Mucosa of descending colon (tissue), 3 donors: ENCODE results near the gene NKAIN1. TPM values are rescaled to one million over a fixed set of nuclear protein-coding genes. Genes with fewer than 3 reads are reported as not detected.
"Not testable (repeated sequence)": the region's sequence is repeated elsewhere in the genome, so short reads cannot be mapped to it uniquely, and the experiment has no call there.

Experiments used
- ATAC-seq: fragments of 200-7000 bp; cut with Tn5 transposase; one replicate; pipeline ENCODE4 v1.9.1; 2020; ENCODE audit warnings: mild to moderate bottlenecking, moderate library complexity
- DNase-seq, 3 donors: peaks; one replicate each; pipeline ENCODE4 v3.0.0-alpha.2; 2020
- H3K36me3 ChIP-seq: fragments of 200-600 bp; one replicate; pipeline ENCODE4 v1.8.0; 2021; ENCODE audit warnings: low read depth, mild to moderate bottlenecking
- H3K4me1 ChIP-seq: fragments of 200-600 bp; one replicate; pipeline ENCODE4 v1.8.0; 2021; ENCODE audit warnings: low read depth, mild to moderate bottlenecking
- H3K4me3 ChIP-seq: fragments of 200-600 bp; one replicate; pipeline ENCODE4 v1.8.0; 2021; ENCODE audit warnings: mild to moderate bottlenecking
- H3K9me3 ChIP-seq: fragments of 200-600 bp; one replicate; pipeline ENCODE4 v1.8.0; 2021; ENCODE audit warnings: mild to moderate bottlenecking
- intact Hi-C, 2 donors: fragments of 100-400 bp; cut with DNase I in 1 of 2; cut with micrococcal nuclease in 1 of 2; formaldehyde crosslinking; loops; one replicate each; pipeline versions ENCODE4 v1.11.0 to v1.11.1; 2022; cut with DNase I, micrococcal nuclease
- total RNA-seq, 3 donors: library from RNA; stranded (reverse); fragmentation: NEBNext Ultra II Directional in 2 of 3; extraction: Animal tissue kit (Norgen Biotek cat#: 25700) in 2 of 3; gene quantifications; one replicate each; pipeline versions ENCODE4 v1.2.1 to v1.2.4, GENCODE V29; 2021 to 2023
- TF ChIP-seq, protein P1 (sequence below): fragments of 200-600 bp; IDR thresholded peaks from one replicate; pipeline ENCODE4 v1.8.0; 2022; ENCODE audit warnings: antibody characterized with exemption, mild to moderate bottlenecking
- donor health status: DM: no; HTN: no; CAD: no; lungs with moderate emphysema.
- donor health status: DM: no; HTN: no; CAD: no.
- donor health status: DM: no; HTN: yes; CAD: no.

NKAIN1 gene
- total RNA-seq, 3 donors from 2014 or later: 0.35 TPM; not detected in 2

DNA sequence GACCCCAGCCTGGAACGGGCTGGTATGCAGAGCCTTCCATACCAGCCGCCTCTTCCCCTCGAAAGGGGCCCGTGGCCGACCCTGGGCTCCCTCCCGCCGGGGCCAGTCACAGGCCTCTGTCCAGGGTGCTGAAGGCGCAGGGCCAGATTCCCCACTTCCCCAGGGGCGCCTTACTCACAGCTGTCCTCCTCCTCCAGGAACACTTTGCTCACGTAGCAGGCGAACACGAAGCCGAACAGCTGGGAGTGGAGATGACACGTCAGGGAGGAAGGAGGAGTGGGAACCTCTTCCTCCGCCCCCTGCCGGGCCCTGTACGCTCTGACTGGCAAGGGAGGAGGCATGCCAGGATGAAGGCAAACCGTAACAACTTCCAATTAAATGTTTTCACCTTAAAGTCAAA lies 57.3 kb downstream of the NKAIN1 start:
- Histone ChIP-seq H3K4me3 (no peak overlapping the region), H3K4me1 (peaks cover 9% of the 10 kb centered on the region), H3K9me3 (no peaks in the 10 kb centered on the region), H3K36me3 (no peaks in the 10 kb centered on the region)
- DNase-seq (peak; percentile 67 to 79 (median 75)), ATAC-seq (peak; percentile 83)
- intact Hi-C loops: loop anchor here in 1 of 2 donors (10.0 kb wide), 1 partner anchor 152 kb away; no protein-coding TSS in a partner anchor
- TF ChIP-seq, protein P1, sequence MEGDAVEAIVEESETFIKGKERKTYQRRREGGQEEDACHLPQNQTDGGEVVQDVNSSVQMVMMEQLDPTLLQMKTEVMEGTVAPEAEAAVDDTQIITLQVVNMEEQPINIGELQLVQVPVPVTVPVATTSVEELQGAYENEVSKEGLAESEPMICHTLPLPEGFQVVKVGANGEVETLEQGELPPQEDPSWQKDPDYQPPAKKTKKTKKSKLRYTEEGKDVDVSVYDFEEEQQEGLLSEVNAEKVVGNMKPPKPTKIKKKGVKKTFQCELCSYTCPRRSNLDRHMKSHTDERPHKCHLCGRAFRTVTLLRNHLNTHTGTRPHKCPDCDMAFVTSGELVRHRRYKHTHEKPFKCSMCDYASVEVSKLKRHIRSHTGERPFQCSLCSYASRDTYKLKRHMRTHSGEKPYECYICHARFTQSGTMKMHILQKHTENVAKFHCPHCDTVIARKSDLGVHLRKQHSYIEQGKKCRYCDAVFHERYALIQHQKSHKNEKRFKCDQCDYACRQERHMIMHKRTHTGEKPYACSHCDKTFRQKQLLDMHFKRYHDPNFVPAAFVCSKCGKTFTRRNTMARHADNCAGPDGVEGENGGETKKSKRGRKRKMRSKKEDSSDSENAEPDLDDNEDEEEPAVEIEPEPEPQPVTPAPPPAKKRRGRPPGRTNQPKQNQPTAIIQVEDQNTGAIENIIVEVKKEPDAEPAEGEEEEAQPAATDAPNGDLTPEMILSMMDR: no peak

DNA sequence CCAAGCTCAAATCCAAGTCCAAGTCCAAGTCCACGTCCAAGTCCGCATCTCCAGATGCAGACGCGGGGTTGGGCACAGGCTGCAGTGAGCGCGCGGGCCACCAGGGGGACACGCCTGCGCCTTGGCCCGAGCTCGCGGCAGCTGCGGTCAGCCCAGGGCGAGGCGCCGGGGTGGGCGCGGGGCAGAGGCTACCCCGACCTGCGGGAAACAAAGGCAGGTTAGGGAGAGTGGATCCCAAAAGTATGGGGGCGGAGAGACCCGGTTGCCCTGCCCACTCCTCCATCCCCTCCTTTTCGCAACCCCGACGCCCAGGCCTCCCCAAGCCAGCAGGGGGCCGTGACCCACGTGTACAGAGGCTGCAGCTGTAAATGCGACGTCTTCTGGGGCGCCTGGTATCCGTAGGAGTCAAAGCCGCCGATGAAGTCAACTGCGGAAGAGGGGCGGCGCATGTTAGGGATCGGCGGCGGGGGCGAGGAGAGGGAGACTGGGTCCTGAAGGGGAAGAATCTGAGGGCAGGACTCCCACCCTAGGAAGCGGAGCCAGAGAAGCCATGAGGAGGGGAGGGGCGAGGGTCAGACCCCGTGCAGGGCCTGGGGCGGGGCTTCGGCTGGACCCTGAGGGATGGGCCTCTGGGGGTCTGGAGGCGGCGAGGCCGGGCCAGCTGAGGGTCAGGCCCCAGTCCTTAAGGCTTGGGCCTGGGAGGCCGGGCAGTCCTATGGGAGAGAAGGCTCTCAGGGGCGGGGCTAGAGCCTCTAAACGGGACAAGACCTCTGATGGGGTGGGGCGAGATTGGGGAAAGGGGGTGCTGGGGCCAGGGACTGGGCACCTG lies 58.0 kb downstream of the NKAIN1 start:
- DNase-seq: peak; percentile 56 to 76 (median 76)
- intact Hi-C loops: loop anchor here in 1 of 2 donors (10.0 kb wide), 1 partner anchor 153 kb away; no protein-coding TSS in a partner anchor
- H3K4me3 ChIP-seq: no peak overlapping the region
- H3K36me3 ChIP-seq: no peaks in the 10 kb centered on the region
- H3K9me3 ChIP-seq: no peaks in the 10 kb centered on the region
- peak; percentile 86 for ATAC-seq
- TF ChIP-seq, protein P1: peak; percentile 77
- H3K4me1 ChIP-seq: peaks cover 9% of the 10 kb centered on the region

DNA sequence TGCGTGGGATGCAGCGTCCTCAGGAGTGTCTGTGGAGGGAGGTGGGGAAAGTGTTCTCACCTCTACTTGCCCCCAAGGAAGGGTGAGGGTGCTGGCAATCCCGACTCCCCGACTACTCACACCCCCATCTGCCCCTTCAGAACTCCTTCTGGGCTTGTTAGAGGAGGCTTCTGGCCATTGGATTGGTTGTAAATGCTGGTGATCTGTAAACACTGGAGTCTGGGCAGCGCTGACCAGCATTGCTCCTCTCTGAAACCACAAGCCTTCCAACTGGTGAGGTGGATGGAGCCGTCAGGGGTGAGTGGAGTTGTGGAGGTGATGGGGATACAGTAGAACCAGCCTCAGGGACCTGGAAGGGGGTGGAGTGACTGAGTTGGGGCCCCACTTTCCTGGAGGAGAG lies 59.3 kb downstream of the NKAIN1 start:
- ATAC-seq (no peak), DNase-seq (no peak)
- TF ChIP-seq, protein P1: no peak
- H3K36me3 ChIP-seq: no peaks in the 10 kb centered on the region
- H3K4me3 ChIP-seq: no peak overlapping the region
- peaks cover 9% of the 10 kb centered on the region for H3K4me1 ChIP-seq
- intact Hi-C loops: loop anchor here in 1 of 2 donors (10.0 kb wide), 1 partner anchor 154 kb away; no protein-coding TSS in a partner anchor
- no peaks in the 10 kb centered on the region for H3K9me3 ChIP-seq

DNA sequence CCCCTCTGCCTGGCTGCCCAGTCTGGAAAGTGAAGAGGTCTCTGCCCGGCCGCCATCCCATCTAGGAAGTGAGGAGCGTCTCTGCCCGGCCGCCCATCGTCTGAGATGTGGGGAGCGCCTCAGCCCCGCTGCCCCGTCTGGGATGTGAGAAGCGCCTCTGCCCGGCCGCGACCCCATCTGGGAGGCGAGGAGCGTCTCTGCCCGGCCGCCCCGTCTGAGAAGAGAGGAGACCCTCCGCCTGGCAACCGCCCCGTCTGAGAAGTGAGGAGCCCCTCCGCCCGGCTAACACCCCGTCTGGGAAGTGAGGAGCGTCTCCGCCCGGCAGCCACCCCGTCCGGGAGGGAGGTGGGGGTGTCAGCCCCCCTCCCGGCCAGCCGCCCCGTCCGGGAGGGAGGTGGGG lies 63.4 kb downstream of the NKAIN1 start:
- DNase-seq, H3K36me3 ChIP-seq, H3K4me1 ChIP-seq, H3K4me3 ChIP-seq, intact Hi-C loops, ATAC-seq, H3K9me3 ChIP-seq: not testable (repeated sequence)

DNA sequence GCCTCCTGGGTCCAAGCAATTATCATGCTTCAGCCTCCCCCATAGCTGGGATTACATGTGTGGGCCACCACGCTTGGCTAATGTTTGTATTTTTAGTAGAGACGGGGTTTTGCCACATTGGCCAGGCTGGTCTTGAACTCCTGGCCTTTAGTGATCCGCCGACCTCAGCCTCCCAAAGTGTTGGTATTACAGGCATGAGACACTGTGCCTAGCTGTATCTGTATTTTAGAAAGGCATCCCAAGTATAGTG lies 69.3 kb downstream of the NKAIN1 start:
- ATAC-seq: no peak
- H3K9me3 ChIP-seq: no peaks in the 10 kb centered on the region
- H3K36me3 ChIP-seq: no peaks in the 10 kb centered on the region
- TF ChIP-seq, protein P1: no peak
- H3K4me3 ChIP-seq: no peak overlapping the region
- peaks cover 5% of the 10 kb centered on the region for H3K4me1 ChIP-seq
- intact Hi-C loops: no loop called here
- DNase-seq: no peak

DNA sequence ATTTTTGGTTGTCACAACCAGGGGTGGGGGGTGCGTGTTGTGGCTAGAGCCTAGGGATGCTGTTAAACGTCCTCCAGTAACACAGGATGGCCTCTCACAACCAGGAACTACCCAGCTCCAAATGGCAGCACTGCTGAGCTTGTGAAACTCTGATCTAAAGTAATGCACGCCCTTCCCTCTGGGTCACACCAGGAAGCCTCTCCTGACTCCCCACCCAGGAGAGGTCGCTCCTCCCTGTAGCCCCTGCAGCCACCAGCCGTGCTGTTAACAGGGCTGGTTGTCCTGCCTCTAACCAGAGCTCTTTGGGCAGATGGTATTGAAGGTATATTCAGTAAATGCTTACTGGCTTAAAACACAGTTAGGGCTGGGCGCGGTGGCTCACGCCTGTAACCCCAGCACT lies 73.2 kb downstream of the NKAIN1 start:
- Histone ChIP-seq H3K9me3 (no peaks in the 10 kb centered on the region), H3K36me3 (no peaks in the 10 kb centered on the region), H3K4me3 (no peak overlapping the region), H3K4me1 (peaks cover 5% of the 10 kb centered on the region)
- intact Hi-C loops: no loop called here
- DNase-seq: no peak
- TF ChIP-seq, protein P1: no peak
- ATAC-seq: no peak
